PC-3 (cell line): Measurements from ENCODE around the gene HS2ST1. TPM values are rescaled to one million over a fixed set of nuclear protein-coding genes. Genes with fewer than 3 reads are reported as not detected.
"Not testable (repeated sequence)": the region's sequence is repeated elsewhere in the genome, so short reads cannot be mapped to it uniquely, and the experiment has no call there.

ENCODE experiments used
- ATAC-seq: fragments of 200-7000 bp; cut with Tn5 transposase; 2 replicates; pipeline ENCODE4 v1.9.1; 2020; ENCODE audit warnings: mild to moderate bottlenecking, moderate library complexity
- BruUV-seq: library from RNA; stranded (reverse); fragments of 400-500 nt; replicated peaks from 2 replicates; lab custom pipeline; 2021; lab: Mats Ljungman, UMichigan
- CTCF ChIA-PET: fragments of 300-600 bp; sonication (Branson Sonifier 250); formaldehyde crosslinking; loops from one replicate; lab custom pipeline; 2022; ENCODE audit warnings: antibody characterized with exemption; lab: Charles Lee
- POLR2A ChIA-PET: fragments of 300-600 bp; sonication (Branson Sonifier 250); formaldehyde crosslinking; loops from one replicate; lab custom pipeline; 2022; ENCODE audit warnings: antibody characterized with exemption; ENCODE audit not compliant: unreplicated experiment; lab: Charles Lee
- DNase-seq: peaks from one replicate; pipeline ENCODE4 v3.0.0-alpha.2; 2015
- H2AFZ ChIP-seq: fragments of 300-600 bp; sonication (generic); 2 replicates; pipeline ENCODE4 v1.6.0; 2016; ENCODE audit warnings: antibody characterized with exemption, low read length
- H3F3A ChIP-seq: fragments of 300-600 bp; sonication (generic); one replicate; pipeline ENCODE4 v1.6.0; 2017; ENCODE audit warnings: antibody characterized with exemption, low read length, control low read depth, mild to moderate bottlenecking; ENCODE audit not compliant: unreplicated experiment
- H3K27ac ChIP-seq: fragments of 300-600 bp; sonication (generic); 2 replicates; pipeline ENCODE4 v1.5.1; 2016; ENCODE audit warnings: mild to moderate bottlenecking, low read length
- H3K27me3 ChIP-seq: fragments of 300-600 bp; sonication (generic); 2 replicates; pipeline ENCODE4 v1.6.1; 2016; ENCODE audit warnings: low read length, mixed read lengths
- H3K36me3 ChIP-seq: fragments of 300-600 bp; sonication (generic); 2 replicates; pipeline ENCODE4 v1.6.1; 2016; ENCODE audit warnings: low read depth, mixed run types, low read length, mixed read lengths
- H3K4me1 ChIP-seq: fragments of 300-600 bp; sonication (generic); 2 replicates; pipeline ENCODE4 v1.5.1; 2016; ENCODE audit warnings: low read length; ENCODE audit not compliant: insufficient read depth
- H3K4me2 ChIP-seq: fragments of 300-600 bp; sonication (generic); 2 replicates; pipeline ENCODE4 v1.6.0; 2016; ENCODE audit warnings: low read length
- H3K4me3 ChIP-seq: fragments of 300-600 bp; sonication (generic); 2 replicates; pipeline ENCODE4 v1.5.1; 2016; ENCODE audit warnings: mild to moderate bottlenecking, low read length, mixed read lengths
- H3K79me2 ChIP-seq: fragments of 300-600 bp; sonication (generic); 2 replicates; pipeline ENCODE4 v1.6.1; 2017; ENCODE audit warnings: low read length, mixed read lengths
- H3K9ac ChIP-seq: fragments of 300-600 bp; sonication (generic); 2 replicates; pipeline ENCODE4 v1.6.0; 2016; ENCODE audit warnings: mild to moderate bottlenecking, low read length
- H3K9me2 ChIP-seq: fragments of 300-600 bp; sonication (generic); replicated peaks from 2 replicates; pipeline ENCODE4 v1.6.1; 2016; ENCODE audit warnings: mixed run types, low read length, mixed read lengths
- H3K9me3 ChIP-seq: fragments of 300-600 bp; sonication (generic); 2 replicates; pipeline ENCODE4 v1.6.1; 2016; ENCODE audit warnings: low read length, mixed read lengths
- H4K20me1 ChIP-seq: fragments of 300-600 bp; sonication (generic); 2 replicates; pipeline ENCODE4 v1.6.1; 2016; ENCODE audit warnings: low read length, mixed read lengths
- EZH2 ChIP-seq: fragments of 300-600 bp; sonication (generic); IDR thresholded peaks from one replicate; pipeline ENCODE4 v1.6.1; 2017; ENCODE audit warnings: antibody characterized with exemption, mild to moderate bottlenecking, low read length; ENCODE audit not compliant: unreplicated experiment
- EZH2phosphoT487 ChIP-seq: fragments of 300-600 bp; sonication (generic); IDR thresholded peaks from 2 replicates; pipeline ENCODE4 v1.6.1; 2018; ENCODE audit warnings: mild to moderate bottlenecking, antibody characterized with exemption, low read length, borderline replicate concordance
- intact Hi-C: fragments of 100-400 bp; cut with micrococcal nuclease; formaldehyde crosslinking; loops from 2 replicates; pipeline ENCODE4 v1.9.0; 2023
- total RNA-seq: library from RNA; depleted of rRNA; stranded (reverse); fragments of >200 nt; gene quantifications from 2 replicates; pipeline ENCODE4 v1.2.3, GENCODE V29; 2014
- TF ChIP-seq, protein P1 (sequence below): fragments of 300-600 bp; sonication (generic); conservative IDR thresholded peaks from 2 replicates; pipeline ENCODE4 v1.5.1; 2017; ENCODE audit warnings: antibody characterized with exemption, low read depth, mild to moderate bottlenecking, low read length

Gene HS2ST1
- total RNA-seq, 1 experiment from 2014 or later = 15.3 TPM

GRCh38 chr1:86988835-86989234, 74.4 kb downstream of the HS2ST1 start:
- intact Hi-C loops = no loop called here
- Histone ChIP-seq H4K20me1 (no peaks in the 10 kb centered on the region), H3K27me3 (no peaks in the 10 kb centered on the region), H3K9ac (no peak overlapping the region), H3K36me3 (no peaks in the 10 kb centered on the region), H3K9me2 (no peaks in the 10 kb centered on the region), H3K4me3 (no peak overlapping the region), H2AFZ (no peak overlapping the region), H3K4me1 (peaks cover 17% of the 10 kb centered on the region), H3K4me2 (no peak overlapping the region), H3K79me2 (no peaks in the 10 kb centered on the region), H3K27ac (no peak overlapping the region), H3K9me3 (no peaks in the 10 kb centered on the region), H3F3A (no peaks in the 10 kb centered on the region)
- ChIA-PET CTCF (no interaction called here), POLR2A (no interaction called here)
- TF ChIP-seq EZH2phosphoT487 (no peak), EZH2 (no peak)
- TF ChIP-seq, protein P1, sequence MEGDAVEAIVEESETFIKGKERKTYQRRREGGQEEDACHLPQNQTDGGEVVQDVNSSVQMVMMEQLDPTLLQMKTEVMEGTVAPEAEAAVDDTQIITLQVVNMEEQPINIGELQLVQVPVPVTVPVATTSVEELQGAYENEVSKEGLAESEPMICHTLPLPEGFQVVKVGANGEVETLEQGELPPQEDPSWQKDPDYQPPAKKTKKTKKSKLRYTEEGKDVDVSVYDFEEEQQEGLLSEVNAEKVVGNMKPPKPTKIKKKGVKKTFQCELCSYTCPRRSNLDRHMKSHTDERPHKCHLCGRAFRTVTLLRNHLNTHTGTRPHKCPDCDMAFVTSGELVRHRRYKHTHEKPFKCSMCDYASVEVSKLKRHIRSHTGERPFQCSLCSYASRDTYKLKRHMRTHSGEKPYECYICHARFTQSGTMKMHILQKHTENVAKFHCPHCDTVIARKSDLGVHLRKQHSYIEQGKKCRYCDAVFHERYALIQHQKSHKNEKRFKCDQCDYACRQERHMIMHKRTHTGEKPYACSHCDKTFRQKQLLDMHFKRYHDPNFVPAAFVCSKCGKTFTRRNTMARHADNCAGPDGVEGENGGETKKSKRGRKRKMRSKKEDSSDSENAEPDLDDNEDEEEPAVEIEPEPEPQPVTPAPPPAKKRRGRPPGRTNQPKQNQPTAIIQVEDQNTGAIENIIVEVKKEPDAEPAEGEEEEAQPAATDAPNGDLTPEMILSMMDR = no peak
- DNase-seq (no peak), ATAC-seq (no peak)
- BruUV-seq = no TSS peak

DNA sequence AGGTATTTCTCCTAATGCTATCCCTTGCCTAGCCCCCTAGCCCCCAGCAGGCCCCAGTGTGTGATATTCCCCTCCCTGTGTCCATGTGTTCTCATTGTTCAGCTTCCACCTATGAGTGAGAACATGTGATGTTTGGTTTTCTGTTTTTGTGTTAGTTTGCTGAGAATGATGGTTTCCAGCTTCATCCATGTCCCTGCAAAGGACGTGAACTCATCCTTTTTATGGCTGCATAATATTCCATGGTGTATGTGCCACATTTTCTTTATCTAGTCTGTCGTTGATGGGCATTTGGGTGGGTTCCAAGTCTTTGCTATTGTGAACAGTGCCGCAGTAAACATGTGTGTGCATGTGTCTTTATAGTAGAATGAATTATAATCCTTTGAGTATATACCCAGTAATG, 75.3 kb downstream of the HS2ST1 start:
- BruUV-seq, H3F3A ChIP-seq, H3K9me3 ChIP-seq, ATAC-seq, CTCF ChIA-PET, H3K9me2 ChIP-seq, DNase-seq, H2AFZ ChIP-seq, H3K27ac ChIP-seq, H3K79me2 ChIP-seq, H3K4me3 ChIP-seq, H3K9ac ChIP-seq, H3K4me2 ChIP-seq, H4K20me1 ChIP-seq, POLR2A ChIA-PET, H3K36me3 ChIP-seq, H3K27me3 ChIP-seq: not testable (repeated sequence)
- intact Hi-C loops = loop anchor here (5.0 to 10.0 kb wide), 2 partner anchors 38 to 65 kb away; no protein-coding TSS in a partner anchor
- H3K4me1 ChIP-seq = peaks cover 19% of the 10 kb centered on the region

- intact Hi-C loops = loop anchor here (5.0 to 10.0 kb wide), 2 partner anchors 36 to 64 kb away; no protein-coding TSS in a partner anchor
- no peaks in the 10 kb centered on the region for H4K20me1 ChIP-seq
- no peaks in the 10 kb centered on the region for H3F3A ChIP-seq
- no peaks in the 10 kb centered on the region for H3K79me2 ChIP-seq
- H3K9me2 ChIP-seq = no peaks in the 10 kb centered on the region
- DNase-seq (no peak), ATAC-seq (no peak)
- H3K27ac ChIP-seq = no peak overlapping the region
- H3K27me3 ChIP-seq = no peaks in the 10 kb centered on the region
- no peak overlapping the region for H2AFZ ChIP-seq
- H3K36me3 ChIP-seq = no peaks in the 10 kb centered on the region
- ChIA-PET POLR2A (no interaction called here), CTCF (no interaction called here)
- no peak overlapping the region for H3K4me2 ChIP-seq
- no peaks in the 10 kb centered on the region for H3K9me3 ChIP-seq
- peaks cover 19% of the 10 kb centered on the region for H3K4me1 ChIP-seq
- no peak for TF ChIP-seq EZH2
- TF ChIP-seq, protein P1 = no peak
- TF ChIP-seq EZH2phosphoT487 = no peak
- no peak overlapping the region for H3K9ac ChIP-seq
- H3K4me3 ChIP-seq = no peak overlapping the region
- BruUV-seq = no TSS peak
These were observed 76.4 kb downstream of the HS2ST1 start for GRCh38 chr1:86990826-86991225.
